GM23338 (cell line): ENCODE measurements around the gene DPYSL5. TPM values are rescaled to one million over a fixed set of nuclear protein-coding genes. Genes with fewer than 3 reads are reported as not detected.

Experiments
- ATAC-seq: fragments of 200-7000 bp; cut with Tn5 transposase; 3 replicates; pipeline ENCODE4 v1.9.1; 2020
- DNase-seq: peaks from one replicate; pipeline ENCODE4 v3.0.0-alpha.2; 2015; ENCODE audit warnings: low spot score
- H2AFZ ChIP-seq: fragments of 200-600 bp; sonication (generic); 2 replicates; pipeline ENCODE4 v1.8.0; 2016; ENCODE audit warnings: antibody characterized with exemption, mild to moderate bottlenecking, moderate library complexity
- H3F3A ChIP-seq: fragments of 200-600 bp; sonication (generic); replicated peaks from 2 replicates; pipeline ENCODE4 v1.8.0; 2017; ENCODE audit warnings: antibody characterized with exemption, mixed run types, low read depth
- H3K27ac ChIP-seq: fragments of 200-600 bp; sonication (generic); 2 replicates; pipeline ENCODE4 v1.6.1; 2016; ENCODE audit warnings: low read depth
- H3K27me3 ChIP-seq: fragments of 200-600 bp; sonication (generic); 2 replicates; pipeline ENCODE4 v1.8.0; 2016; ENCODE audit warnings: mild to moderate bottlenecking, mixed run types, moderate library complexity; ENCODE audit not compliant: insufficient read depth
- H3K36me3 ChIP-seq: fragments of 200-600 bp; sonication (generic); 2 replicates; pipeline ENCODE4 v1.8.0; 2016; ENCODE audit warnings: mild to moderate bottlenecking; ENCODE audit not compliant: insufficient read depth
- H3K4me1 ChIP-seq: fragments of 200-600 bp; sonication (generic); 2 replicates; pipeline ENCODE4 v1.8.0; 2016; ENCODE audit warnings: mild to moderate bottlenecking, moderate library complexity; ENCODE audit not compliant: insufficient read depth
- H3K4me2 ChIP-seq: fragments of 200-600 bp; sonication (generic); 2 replicates; pipeline ENCODE4 v1.7.1; 2017; ENCODE audit warnings: mixed run types
- H3K4me3 ChIP-seq: fragments of 200-600 bp; sonication (generic); 2 replicates; pipeline ENCODE4 v1.6.1; 2016; ENCODE audit warnings: mixed run types
- H3K79me2 ChIP-seq: fragments of 200-600 bp; sonication (generic); replicated peaks from 2 replicates; pipeline ENCODE4 v1.8.0; 2017; ENCODE audit warnings: mild to moderate bottlenecking; ENCODE audit not compliant: insufficient read depth
- H3K9me2 ChIP-seq: fragments of 200-600 bp; sonication (generic); 2 replicates; pipeline ENCODE4 v1.8.0; 2017; ENCODE audit not compliant: insufficient read depth
- H4K20me1 ChIP-seq: fragments of 200-600 bp; sonication (generic); replicated peaks from 2 replicates; pipeline ENCODE4 v1.8.0; 2017; ENCODE audit warnings: mild to moderate bottlenecking; ENCODE audit not compliant: insufficient read depth
- H3K27ac Mint-ChIP-seq: 2 replicates; pipeline ENCODE4 v1.8.0; 2020; ENCODE audit warnings: inconsistent platforms, mild to moderate bottlenecking, moderate library complexity, mixed read lengths
- H3K27me3 Mint-ChIP-seq: 3 replicates; pipeline ENCODE4 v1.8.0; 2022; ENCODE audit warnings: low read depth, mild to moderate bottlenecking, moderate library complexity, mixed read lengths, inconsistent platforms; ENCODE audit not compliant: insufficient read depth, poor library complexity
- H3K36me3 Mint-ChIP-seq: 3 replicates; pipeline ENCODE4 v1.8.0; 2021; ENCODE audit warnings: low read depth, mild to moderate bottlenecking, inconsistent platforms, moderate library complexity, mixed read lengths
- H3K4me1 Mint-ChIP-seq: 3 replicates; pipeline ENCODE4 v1.8.0; 2020; ENCODE audit warnings: mild to moderate bottlenecking, inconsistent platforms, mixed read lengths
- H3K4me3 Mint-ChIP-seq: 3 replicates; pipeline ENCODE4 v1.8.0; 2021; ENCODE audit warnings: moderate library complexity, mild to moderate bottlenecking, inconsistent platforms, mixed read lengths
- H3K9me3 Mint-ChIP-seq: 3 replicates; pipeline ENCODE4 v1.8.0; 2020; ENCODE audit warnings: moderate library complexity, mild to moderate bottlenecking, inconsistent platforms, mixed read lengths
- CREB1 ChIP-seq: fragments of 250-450 bp; sonication (Bioruptor Pico); IDR thresholded peaks from 2 replicates; pipeline ENCODE4 v1.5.0; 2020; ENCODE audit warnings: low read depth, mild to moderate bottlenecking, moderate library complexity
- EZH2 ChIP-seq: fragments of 200-600 bp; sonication (generic); IDR thresholded peaks from one replicate; pipeline ENCODE4 v1.8.0; 2017; ENCODE audit warnings: antibody characterized with exemption, mild to moderate bottlenecking, low read depth; ENCODE audit not compliant: unreplicated experiment
- JUNB ChIP-seq: IDR thresholded peaks from one replicate; pipeline ENCODE4 v1.6.1; 2016; ENCODE audit warnings: antibody characterized with exemption; ENCODE audit not compliant: unreplicated experiment
- NANOG ChIP-seq: IDR thresholded peaks from 2 replicates; pipeline ENCODE4 v1.6.1; 2016; ENCODE audit warnings: antibody characterized with exemption, borderline replicate concordance
- ZNF462 ChIP-seq: fragments of 250-450 bp; sonication (Bioruptor Pico); IDR thresholded peaks from 2 replicates; pipeline ENCODE4 v1.5.0; 2020; ENCODE audit warnings: mild to moderate bottlenecking, moderate library complexity
- polyA plus RNA-seq: library from polyadenylated mRNA; unstranded; fragments of >200 nt; fragmentation: Nextera tagmentation; extraction: Ambion mirVana; gene quantifications from 2 replicates; pipeline ENCODE4 v1.2.1, GENCODE V29; 2016
- total RNA-seq: library from RNA; depleted of rRNA; stranded (reverse); fragments of >200 nt; shearing (Covaris generic); gene quantifications from 2 replicates; pipeline ENCODE4 v1.2.3, GENCODE V29; 2014

Gene DPYSL5
- total and polyA plus RNA-seq, 2 experiments from 2014 or later = 3.1 to 8.1 TPM

- Mint-ChIP-seq H3K4me3 (no peak overlapping the region), H3K27ac (no peak overlapping the region), H3K36me3 (no peaks in the 10 kb centered on the region), H3K27me3 (peaks cover 4% of the 10 kb centered on the region), H3K9me3 (no peaks in the 10 kb centered on the region; the same call in 2 of the 3 replicates), H3K4me1 (peaks cover 35% of the 10 kb centered on the region)
- Histone ChIP-seq H3K27me3 (no peaks in the 10 kb centered on the region), H3K9me2 (no peaks in the 10 kb centered on the region), H2AFZ (no peak overlapping the region), H3K36me3 (no peaks in the 10 kb centered on the region), H4K20me1 (no peaks in the 10 kb centered on the region), H3K79me2 (no peaks in the 10 kb centered on the region), H3F3A (peaks cover 4% of the 10 kb centered on the region; the same call in 1 of the 2 replicates), H3K4me3 (no peak overlapping the region), H3K27ac (no peak overlapping the region), H3K4me2 (no peak overlapping the region), H3K4me1 (peaks cover 20% of the 10 kb centered on the region)
- TF ChIP-seq JUNB (no peak), NANOG (no peak), ZNF462 (CRISPR knock-in tag) (no peak), EZH2 (no peak), CREB1 (CRISPR knock-in tag) (no peak)
- DNase-seq (no peak), ATAC-seq (no peak)
These were observed 62.2 kb downstream of the DPYSL5 start for GRCh38 chr2:26910176-26910575.
